B cell (primary cell): ENCODE measurements around the gene ADK.

Experiments used
- CTCF ChIP-seq: fragments of 200-600 bp; IDR thresholded peaks from one replicate; pipeline ENCODE4 v1.8.0; 2022; ENCODE audit warnings: antibody characterized with exemption, mild to moderate bottlenecking
- EZH2 ChIP-seq: IDR thresholded peaks from 2 replicates; pipeline ENCODE4 v1.6.1; 2012; ENCODE audit warnings: borderline replicate concordance, low read depth, mild to moderate bottlenecking, moderate library complexity, low read length; ENCODE audit not compliant: insufficient read depth, poor library complexity, severe bottlenecking

GRCh38 chr10:74164716-74165529 is 13.9 kb downstream of the ADK start:
- TF ChIP-seq CTCF (no peak), EZH2 (no peak)
